HG02610 (cell line): ENCODE results near the gene PLK4.
A peak's percentile ranks its signal among the peaks of the same experiment; 100 is the strongest.
"Not testable (repeated sequence)": the region's sequence is repeated elsewhere in the genome, so short reads cannot be mapped to it uniquely, and the experiment has no call there.

Experiments
- ATAC-seq: cut with Tn5 transposase; IDR thresholded peaks from one replicate; pipeline ENCODE4 v1.9.1; 2021; ENCODE audit warnings: mild to moderate bottlenecking, moderate library complexity; ENCODE audit not compliant: unreplicated experiment

PLK4 gene

DNA sequence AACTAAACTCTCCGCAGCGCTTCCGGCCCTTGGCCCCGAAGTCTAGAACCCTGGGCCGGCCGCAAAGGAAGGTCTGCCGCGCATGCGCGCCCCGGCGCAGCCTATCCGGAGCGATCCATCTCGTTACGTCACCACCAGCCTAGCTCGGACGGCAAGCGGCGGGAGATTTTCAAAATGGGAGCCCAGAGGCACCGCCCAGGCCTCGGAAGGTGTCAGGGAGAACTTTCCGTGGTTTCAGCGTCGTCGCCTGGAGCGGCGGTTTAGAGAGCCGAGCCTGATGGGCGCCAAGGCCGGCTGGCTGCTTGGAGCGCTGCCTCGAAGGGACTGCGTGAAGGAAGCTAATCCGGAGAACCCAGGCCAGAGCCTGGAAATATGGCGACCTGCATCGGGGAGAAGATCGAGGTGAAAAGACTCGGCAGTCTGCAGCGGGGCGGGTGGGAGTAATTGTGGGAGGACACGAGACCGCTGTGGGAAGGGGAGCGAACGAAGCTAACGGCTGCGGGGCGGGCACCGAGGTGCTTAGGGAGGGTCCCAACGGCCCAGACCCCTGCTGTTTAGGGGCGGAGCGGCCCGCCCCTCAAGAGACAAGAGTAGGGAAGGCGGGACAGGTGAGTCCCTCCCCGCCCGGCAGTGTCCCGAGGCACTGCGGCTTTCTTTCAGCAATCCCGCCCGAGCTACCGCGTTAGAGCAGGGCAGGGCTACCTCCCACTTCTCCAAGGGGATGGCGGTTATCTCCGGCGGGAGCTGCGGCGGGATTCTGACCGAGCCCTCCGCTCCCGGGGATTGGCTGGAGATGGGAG, at the start of gene PLK4:
TSS of gene PLK4 (plus strand) at position 131 of the 800 bp plus-strand sequence. CDS start at position 373, 242 bp downstream.
- peak; percentile 92 for ATAC-seq

DNA sequence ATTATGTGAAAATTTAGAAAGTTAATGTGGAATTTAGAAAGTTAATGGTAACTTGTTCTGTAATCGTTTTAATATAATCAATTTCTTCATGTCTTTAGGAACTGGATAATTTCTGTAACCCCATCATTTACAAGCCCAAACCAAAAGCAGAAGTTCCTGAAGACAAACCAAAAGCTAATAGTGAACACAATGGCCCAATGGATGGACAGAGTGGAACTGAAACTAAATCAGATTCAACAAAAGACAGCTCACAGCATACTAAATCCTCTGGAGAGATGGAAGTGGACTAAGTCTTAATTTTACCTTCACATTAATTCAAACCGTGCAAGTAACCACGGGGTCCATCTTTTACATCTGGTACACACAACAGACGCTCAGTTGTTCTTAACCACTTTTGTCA, 48.1 kb upstream of the PLK4 start:
- ATAC-seq, result peak; percentile 55

DNA sequence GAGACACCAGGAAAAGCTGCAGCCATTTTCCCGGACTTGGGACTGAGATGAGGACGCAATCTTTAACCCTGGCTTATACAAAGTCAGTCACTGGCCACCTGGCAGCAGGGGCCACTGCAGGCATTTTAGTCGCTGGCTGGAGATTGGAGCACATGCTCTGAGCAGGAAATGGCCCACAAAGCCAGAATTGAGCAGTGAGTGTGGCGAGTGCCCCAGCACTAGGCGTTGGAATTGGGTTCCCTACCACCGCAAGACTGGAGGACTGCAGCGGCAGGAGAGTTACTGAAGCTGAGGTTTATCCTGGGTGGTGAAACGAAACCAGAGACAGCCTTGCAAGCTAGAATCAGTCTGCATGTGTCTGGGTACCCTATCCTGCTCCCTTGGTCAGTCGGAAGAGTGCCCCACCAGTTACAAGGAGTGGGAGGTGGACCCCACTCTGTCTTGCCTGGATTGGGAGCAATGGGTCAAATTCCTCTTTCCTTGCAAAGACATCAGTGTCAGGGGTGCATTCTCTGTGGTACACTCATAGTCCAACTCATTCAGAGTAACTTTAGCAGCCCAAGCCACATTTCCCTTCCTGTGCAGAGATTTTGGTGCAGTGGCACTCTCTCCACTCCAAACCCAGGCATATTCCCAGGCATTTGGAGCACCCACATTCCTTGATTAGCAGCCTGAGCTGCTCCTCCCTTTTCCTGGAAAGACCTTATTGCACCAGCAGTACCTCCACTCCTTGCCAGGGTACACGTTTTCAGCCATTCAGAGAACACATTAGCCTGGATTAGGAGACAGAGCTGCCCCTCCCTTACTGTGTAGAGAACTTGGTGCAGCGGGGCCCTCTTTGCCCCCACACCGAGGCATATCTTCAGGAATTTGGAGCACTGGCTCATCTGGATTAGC, 36.7 kb upstream of the PLK4 start:
- ATAC-seq, result no peak

DNA sequence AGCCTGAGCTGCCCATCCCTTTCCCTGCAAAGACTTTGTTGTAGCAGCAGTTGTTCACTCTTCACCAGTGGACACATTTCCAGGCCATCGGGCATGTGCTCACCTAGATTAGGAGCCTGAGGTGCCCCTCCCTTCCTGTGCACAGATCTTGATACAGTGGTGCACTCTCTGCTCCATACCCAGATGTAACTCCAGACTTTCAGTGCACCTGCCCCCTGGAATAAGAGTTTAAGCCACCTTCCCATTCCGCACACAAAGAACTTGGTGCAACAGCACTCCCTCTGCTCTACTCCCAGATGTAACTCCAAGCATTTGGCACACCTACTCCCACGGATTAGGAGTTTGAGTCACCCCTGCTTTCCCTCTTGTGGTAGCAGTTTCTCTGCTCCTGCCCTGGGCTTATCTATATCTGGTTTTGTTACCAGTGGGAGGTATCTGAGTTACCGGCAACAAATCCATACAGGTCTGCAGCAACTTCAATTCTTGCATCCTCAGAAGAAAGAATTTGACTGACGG, 36.0 kb upstream of the PLK4 start:
- no peak for ATAC-seq

DNA sequence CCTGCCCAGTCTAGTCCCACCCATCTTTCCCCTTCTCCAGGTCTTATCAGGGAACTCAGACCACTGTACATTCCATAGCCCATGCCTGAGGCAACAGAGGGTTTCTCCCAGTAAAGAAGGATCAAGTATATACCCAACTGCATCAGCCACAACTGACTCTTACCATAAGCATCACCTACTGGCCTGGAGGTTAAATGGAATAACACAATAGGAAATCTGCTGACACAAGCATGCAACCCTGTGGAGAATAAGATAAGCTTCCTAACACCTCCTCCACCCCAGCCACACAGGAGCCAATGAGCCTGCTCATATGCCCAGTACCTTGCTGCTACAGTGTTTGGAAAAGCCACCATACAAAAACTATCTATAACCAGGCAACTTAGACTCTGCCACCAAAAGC, 34.6 kb upstream of the PLK4 start:
- ATAC-seq, result no peak

DNA sequence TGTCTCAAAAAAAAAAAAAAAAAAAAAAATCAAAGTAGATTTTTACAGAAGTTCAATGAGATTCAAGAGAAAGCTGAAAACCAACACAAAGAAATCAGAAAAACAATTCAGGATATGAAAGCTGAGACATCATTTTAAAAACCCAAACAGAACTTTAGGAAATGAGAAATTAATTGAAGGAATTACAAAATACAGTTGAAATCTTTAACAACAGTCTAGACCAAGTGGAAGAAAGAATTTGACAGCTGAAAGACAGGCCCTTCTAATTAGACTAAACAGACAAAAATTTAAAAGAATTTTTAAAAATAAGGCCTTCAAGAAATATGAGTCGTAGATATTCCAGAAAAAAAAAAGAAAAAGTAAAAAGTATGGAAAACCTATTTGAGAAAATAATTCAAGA, 33.9 kb upstream of the PLK4 start:
- ATAC-seq, result no peak

DNA sequence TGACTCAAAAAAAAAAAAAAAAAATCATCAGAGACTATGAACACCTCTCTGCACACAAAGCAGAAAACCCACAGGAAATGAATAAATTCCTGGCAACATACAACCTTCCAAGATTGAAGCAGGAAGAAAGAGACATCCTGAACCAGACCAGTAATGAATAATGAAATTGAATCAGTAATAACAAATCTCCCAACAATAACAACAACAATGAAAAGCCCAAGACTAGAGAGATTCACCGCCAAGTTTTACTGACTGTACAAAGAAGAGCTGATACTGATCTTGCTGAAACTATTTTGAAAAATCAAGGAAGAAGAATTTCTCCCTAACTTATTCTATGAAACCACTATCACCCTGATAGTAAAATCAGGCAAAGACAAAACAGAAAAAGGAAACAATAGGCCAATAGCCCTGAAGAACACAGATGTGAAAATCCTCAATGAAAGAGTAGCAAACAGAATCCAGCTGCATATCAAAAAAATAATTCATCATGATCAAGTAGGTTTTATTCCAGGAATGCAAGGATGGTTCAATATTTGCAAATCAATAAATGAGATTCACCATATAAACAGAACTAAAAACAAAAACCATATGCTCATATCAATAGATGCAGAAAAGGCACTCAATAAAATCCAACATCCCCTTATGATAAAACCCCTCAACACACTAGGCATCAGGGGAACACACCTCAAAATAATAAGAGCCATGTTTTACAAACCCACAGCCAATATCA, 31.0 kb upstream of the PLK4 start:
- ATAC-seq, result no peak

DNA sequence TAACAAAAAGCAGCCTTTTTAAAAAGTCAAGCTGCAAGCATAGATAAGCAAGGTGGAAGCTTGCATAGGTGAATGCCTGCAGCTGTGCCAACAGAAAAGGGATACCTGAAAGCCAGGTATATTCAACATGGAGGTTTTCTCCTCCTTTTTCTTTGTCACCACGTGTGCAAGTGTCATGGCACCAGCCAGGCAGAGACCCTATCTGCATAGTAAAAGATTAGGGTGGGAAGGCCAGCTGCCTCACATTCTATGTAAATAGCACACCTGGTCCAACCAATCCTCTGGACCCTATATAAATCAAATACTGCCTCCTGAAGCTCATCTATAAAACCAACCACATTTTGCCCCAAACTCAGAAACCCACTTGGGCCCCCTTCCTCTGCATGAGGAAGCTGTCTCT, 28.0 kb upstream of the PLK4 start:
- ATAC-seq, result no peak

DNA sequence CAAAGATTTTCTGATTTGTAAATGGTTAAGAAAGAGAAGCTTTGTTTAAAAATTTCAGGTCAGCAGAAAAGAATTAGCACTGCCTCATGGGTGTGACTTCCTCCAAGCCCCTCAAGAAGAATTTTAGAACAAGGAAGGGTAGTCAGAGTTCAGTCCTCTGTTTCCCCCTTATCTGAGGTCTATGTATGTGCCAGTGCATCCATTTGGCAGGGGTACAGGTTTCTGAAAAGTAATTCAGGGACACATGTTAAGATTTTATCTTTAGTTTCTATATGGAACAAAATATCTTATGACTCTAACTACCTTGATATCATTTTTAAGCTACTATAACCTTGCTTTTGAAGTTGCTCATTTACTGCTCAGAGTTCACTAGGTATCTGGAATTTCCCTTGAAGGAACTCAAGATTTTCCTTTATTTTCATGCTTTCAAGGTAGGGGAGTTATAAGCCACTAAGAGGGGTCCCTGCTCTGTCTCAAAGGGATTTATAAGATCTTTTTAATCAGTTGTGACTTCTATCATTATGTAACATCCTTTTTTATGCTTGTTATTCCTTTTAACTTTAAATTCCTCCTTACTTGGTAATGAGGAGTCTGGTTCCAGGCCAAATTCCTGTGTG, 24.4 kb upstream of the PLK4 start:
- peak; percentile 40 for ATAC-seq

DNA sequence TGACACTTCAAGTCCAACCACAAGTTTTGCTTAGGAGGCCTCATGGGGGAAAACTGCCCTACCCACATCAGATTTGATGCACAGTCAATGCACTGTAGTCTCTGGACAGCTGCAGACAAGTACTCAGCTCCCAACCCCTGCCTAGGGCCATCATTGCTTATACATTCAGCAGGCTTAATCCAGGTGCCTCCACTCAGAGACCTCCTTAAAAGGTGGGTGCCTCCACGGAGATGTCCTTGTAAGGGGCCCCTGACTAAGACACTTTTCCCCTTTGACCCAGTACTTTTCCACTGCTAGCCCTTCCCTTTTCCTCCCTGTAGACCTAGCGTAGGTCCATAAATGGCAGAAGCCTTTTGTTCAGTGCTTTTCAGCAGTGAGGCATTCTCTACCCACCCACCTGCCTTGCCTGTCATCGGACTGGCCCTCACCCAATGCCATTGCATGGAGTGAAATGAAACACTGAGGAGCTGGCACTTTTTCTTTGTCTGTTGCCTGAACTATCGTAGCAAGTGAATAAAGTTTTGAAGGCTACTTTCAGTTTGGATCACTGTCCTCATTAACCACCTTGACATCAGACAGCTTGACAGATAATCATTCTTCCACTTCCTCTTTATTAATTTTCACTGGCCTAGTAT, 23.8 kb upstream of the PLK4 start:
- ATAC-seq, result peak; percentile 91

DNA sequence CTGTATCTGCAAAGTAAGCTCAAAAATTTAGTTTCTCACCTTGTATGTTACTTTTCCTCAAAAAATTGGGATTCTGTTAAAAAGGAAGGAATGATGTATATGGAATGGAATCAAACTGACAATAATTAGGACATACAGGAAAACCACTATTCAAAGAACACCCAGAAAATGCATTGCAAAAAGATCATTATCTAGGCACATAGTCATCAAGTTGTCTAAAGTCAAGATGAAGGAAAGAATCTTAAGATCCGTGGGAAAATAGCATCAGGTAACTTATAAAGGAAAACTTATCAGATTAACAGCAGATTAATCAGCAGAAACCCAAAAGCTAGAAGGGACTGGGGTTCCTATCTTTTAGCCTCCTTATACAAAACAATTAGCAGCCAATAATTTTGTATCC, 23.1 kb upstream of the PLK4 start:
- no peak for ATAC-seq

DNA sequence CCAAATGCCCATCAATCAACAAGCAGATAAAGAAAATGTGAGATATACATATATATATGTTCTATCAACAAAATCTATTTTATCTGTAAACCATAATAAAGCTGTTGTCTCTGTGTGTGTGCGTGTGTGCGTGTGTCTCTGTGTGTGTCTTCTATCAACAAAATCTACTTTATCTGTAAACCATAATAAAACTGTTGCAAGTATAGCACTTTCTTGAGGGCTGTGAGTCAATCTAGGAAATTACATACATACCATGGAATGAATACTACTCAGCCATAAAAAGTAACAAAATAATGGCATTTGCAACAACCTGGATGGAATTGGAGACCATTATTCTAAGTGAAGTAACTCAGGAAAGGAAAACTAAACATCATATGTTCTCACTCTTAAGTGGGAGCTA, 12.5 kb upstream of the PLK4 start:
- ATAC-seq, result no peak

DNA sequence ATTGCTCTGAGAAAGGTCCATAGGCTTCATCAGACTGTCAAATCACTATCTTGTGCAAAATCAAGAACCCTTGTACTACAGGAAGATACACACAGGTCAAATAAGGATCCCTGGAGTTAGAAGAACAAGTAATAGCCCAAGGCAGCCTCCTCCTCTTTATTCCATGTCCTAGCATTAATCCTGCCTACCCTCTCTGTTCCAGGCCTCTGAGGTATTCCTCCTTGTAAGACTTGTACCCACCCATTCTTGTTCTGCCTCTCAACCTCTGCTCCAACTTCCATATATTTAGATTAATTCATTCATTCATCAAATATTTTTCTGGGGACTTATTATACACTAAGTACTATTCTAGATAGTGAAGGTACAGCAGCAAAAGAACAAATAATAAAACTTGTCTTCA, 10.4 kb upstream of the PLK4 start:
- no peak for ATAC-seq

DNA sequence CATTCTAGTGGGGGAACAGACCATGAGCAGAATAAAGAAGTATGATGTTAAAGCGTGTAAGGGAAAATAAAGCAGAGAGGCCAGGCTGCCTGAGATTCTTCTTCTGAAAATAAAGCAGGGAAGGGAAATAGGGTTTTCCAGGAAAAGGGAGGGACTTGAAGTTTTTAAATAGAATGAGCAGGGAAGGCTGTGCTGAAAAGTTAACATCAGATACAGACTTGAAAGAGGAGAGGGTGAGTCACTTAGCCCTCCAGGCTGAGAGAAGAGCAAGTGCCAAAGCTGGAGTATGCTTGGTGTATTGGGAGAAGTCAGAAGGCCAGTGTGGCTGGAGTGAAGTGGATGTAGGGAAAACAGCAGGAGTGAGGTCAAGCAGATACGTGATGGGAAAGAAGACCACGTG, 10.0 kb upstream of the PLK4 start:
- no peak for ATAC-seq

DNA sequence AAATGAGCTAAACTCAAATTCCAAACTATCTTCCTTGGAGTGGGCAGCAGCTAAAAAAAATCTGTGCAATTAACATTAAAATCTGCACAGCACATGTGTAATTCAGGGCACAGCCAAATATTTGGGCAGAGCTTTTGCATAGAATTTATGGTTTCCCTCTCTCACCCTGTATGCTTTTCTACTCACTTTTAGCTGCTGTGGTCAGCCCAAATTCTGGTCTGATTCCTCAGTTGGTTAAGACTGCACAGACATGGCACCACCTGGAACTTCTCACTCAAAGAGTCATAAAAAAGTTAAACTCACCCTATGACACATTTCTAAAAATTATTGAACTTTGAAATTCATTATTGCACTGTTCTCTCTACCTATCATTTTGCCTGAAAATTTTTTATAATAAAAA, 4.9 kb upstream of the PLK4 start:
- no peak for ATAC-seq

DNA sequence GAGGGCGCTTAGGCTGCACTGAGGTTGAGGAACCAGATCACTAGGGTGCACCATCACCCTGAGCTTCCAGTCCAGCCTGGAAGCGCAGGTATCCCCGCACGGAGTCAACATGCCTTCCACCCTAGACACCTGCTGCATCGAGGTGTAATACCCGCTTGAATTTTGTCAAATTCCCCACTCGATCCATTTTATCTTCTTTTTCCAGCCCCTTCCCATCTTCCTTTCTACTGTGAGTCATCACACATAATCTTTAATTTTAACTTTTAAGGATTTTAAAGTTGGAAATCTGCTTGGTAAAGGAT, 821 bp downstream of the PLK4 start:
- peak; percentile 46 for ATAC-seq

DNA sequence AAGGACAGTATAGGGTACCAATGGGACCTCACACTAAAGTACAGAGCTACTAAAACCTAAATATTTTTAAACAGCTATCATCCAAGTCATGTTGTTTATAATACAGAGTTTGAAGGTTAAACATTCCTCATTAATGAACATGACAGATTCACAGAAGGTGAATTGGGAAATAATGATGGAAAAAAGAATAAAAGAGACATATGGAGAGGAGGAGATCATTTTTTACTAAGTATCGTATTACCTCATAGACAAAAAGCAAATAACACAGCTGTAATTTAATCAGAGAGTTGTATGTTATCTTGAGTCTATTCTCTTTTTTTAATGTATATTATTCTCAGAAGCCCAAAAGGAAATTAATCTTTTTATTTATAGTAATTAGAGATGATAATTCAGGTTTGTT, 7.9 kb downstream of the PLK4 start:
- no peak for ATAC-seq

DNA sequence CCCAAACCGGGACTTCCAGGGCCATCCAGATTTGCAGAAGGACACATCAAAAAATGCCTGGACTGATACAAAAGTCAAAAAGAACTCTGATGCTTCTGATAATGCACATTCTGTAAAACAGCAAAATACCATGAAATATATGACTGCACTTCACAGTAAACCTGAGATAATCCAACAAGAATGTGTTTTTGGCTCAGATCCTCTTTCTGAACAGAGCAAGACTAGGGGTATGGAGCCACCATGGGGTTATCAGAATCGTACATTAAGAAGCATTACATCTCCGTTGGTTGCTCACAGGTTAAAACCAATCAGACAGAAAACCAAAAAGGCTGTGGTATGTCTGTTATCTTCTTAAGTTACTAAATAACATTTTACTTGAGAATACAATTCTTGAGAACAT, 9.2 kb downstream of the PLK4 start:
- ATAC-seq, result no peak

DNA sequence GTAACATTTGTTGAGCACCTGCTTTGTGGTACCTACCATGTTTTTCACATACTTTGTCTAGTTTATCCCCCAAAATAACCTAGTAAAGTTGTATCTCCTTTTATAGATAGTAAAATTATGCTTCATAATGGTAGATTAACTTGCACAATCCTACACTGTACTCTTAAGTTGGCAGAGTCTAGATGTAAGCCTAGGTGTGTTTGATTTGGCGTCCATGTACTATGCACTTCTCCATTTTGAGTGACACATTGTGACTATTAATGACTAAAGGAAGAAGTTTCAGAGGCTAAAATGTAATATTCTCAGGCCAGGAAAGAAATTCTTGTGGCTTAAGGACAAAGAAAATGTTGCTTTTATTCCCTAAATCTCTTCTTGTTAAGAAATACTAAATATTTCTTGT, 15.4 kb downstream of the PLK4 start:
- ATAC-seq, result no peak

DNA sequence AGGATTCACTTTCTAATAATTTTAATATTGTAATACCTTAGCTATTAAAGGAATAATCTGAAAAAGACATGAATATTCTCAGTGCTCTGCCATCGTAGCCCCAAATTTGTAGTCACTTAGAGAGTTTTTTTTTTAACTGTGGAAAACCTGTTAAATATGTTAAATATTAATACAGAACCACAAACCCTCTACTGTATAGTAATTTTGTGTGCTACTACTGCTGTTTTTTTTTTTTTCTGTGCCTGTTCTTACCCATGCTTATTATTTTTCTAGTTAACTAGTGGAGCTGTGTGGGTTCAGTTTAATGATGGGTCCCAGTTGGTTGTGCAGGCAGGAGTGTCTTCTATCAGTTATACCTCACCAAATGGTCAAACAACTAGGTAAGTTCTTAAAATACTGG, 15.8 kb downstream of the PLK4 start:
- ATAC-seq, result no peak

DNA sequence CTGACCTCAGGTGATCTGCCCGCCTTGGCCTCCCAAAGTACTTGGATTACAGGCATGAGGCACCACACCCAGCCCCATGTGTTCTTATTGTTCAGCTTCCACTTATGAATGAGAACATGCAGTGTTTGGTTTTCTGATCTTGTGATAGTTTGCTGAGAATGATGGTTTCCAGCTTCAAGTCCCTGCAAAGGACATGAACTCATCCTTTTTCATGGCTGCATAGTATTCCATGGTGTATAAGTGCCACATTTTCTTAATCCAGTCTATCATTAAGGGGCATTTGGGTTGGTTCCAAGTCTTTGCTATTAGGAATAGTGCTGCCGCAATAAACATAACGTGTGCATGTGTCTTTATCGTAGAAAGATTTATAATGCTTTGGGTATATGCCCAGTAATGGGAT, 19.0 kb downstream of the PLK4 start:
- ATAC-seq, result not testable (repeated sequence)
